ENCODE results near the gene LKAAEAR1. TPM values are rescaled to one million over a fixed set of nuclear protein-coding genes. Genes with fewer than 3 reads are reported as not detected.
A peak's percentile ranks its signal among the peaks of the same experiment; 100 is the strongest.

Gene LKAAEAR1
- total and polyA plus RNA-seq, 2 of the 13 experiments (the other 11 are each of a cell fraction or from before 2014, with no cell fraction given), result not detected

DNA sequence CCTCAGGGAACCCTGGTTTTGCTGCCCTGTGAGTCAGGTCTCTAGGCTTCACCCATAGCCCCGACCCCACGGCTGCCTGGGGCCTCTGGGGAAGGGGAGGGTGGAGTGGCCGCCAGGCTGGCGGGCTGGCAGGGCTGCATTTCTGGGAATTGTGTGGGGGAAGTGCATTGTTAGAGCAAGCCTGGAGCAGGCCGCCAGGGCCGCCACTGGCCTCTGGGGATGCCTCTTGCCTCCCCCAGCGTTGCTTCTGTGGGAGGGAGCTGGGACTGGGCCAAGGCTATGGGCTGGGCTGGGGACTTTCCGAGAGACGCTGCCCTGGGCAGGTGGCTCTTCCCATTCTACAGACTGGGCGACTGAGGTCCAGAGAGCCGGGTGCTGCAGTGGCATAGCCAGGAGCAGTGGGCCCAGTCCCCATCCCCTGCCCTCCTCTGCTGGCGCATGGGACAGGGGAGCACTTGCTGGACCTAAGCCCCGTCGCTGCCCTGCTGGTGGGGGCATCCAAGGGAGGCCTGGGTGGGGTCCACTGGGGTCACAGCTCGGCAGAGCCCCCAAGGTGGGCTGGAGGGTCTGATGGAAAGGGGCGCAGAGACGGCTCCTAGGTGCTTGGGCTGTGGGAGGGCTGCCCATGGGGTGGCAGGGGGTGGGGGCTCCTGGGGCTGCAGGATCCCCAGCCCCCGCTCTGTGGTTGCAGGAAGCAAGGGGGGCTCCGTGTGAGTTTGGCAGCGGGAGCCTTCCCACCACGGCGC is 28.1 kb downstream of the LKAAEAR1 start (continued):
- TF ChIP-seq, protein P1, sequence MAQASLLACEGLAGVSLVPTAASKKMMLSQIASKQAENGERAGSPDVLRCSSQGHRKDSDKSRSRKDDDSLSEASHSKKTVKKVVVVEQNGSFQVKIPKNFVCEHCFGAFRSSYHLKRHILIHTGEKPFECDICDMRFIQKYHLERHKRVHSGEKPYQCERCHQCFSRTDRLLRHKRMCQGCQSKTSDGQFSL (CRISPR knock-in tag; IDR thresholded peaks at IDR 0.05), result peak; percentile 90
- peak; percentile 19 for TF ChIP-seq ZFP1 (CRISPR knock-in tag; IDR thresholded peaks at IDR 0.05)
- TF ChIP-seq ZNF33A (CRISPR knock-in tag; IDR thresholded peaks at IDR 0.05; ENCODE audit: borderline replicate concordance), result no peak
- TF ChIP-seq HDAC2 (CRISPR knock-in tag; IDR thresholded peaks at IDR 0.05), result peak; percentile 91
- TF ChIP-seq SPEN (CRISPR knock-in tag; IDR thresholded peaks at IDR 0.05; ENCODE audit: low read depth), result no peak
- no peak for TF ChIP-seq SIN3A (IDR thresholded peaks at IDR 0.05; ENCODE audit: borderline replicate concordance, low read depth, low read length)
- no peak; the same call in 1 of the 2 replicates for TF ChIP-seq ELF4 (CRISPR knock-in tag; IDR thresholded peaks at IDR 0.05; ENCODE audit: borderline replicate concordance)
- TF ChIP-seq, protein P2, sequence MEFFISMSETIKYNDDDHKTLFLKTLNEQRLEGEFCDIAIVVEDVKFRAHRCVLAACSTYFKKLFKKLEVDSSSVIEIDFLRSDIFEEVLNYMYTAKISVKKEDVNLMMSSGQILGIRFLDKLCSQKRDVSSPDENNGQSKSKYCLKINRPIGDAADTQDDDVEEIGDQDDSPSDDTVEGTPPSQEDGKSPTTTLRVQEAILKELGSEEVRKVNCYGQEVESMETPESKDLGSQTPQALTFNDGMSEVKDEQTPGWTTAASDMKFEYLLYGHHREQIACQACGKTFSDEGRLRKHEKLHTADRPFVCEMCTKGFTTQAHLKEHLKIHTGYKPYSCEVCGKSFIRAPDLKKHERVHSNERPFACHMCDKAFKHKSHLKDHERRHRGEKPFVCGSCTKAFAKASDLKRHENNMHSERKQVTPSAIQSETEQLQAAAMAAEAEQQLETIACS (CRISPR knock-in tag; IDR thresholded peaks at IDR 0.05), result no peak; the same call in 1 of the 2 replicates
- TF ChIP-seq, protein P3, sequence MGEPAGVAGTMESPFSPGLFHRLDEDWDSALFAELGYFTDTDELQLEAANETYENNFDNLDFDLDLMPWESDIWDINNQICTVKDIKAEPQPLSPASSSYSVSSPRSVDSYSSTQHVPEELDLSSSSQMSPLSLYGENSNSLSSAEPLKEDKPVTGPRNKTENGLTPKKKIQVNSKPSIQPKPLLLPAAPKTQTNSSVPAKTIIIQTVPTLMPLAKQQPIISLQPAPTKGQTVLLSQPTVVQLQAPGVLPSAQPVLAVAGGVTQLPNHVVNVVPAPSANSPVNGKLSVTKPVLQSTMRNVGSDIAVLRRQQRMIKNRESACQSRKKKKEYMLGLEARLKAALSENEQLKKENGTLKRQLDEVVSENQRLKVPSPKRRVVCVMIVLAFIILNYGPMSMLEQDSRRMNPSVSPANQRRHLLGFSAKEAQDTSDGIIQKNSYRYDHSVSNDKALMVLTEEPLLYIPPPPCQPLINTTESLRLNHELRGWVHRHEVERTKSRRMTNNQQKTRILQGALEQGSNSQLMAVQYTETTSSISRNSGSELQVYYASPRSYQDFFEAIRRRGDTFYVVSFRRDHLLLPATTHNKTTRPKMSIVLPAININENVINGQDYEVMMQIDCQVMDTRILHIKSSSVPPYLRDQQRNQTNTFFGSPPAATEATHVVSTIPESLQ (CRISPR knock-in tag; conservative IDR thresholded peaks at IDR 0.05), result no peak
- TF ChIP-seq HOXA7 (CRISPR knock-in tag; IDR thresholded peaks at IDR 0.05), result no peak
- TF ChIP-seq, protein P4, sequence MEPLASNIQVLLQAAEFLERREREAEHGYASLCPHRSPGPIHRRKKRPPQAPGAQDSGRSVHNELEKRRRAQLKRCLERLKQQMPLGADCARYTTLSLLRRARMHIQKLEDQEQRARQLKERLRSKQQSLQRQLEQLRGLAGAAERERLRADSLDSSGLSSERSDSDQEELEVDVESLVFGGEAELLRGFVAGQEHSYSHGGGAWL (CRISPR knock-in tag; IDR thresholded peaks at IDR 0.05), result peak; percentile 84
- peak; percentile 46; the same call in 1 of the 2 replicates for TF ChIP-seq ZNF552 (CRISPR knock-in tag; IDR thresholded peaks at IDR 0.05; ENCODE audit: borderline replicate concordance)
- TF ChIP-seq ZNF232 (CRISPR knock-in tag; IDR thresholded peaks at IDR 0.05; ENCODE audit: borderline replicate concordance), result peak; percentile 81; the same call in 1 of the 2 replicates
- peak; percentile 87; the same call in 1 of the 2 replicates for TF ChIP-seq TSC22D2 (CRISPR knock-in tag; IDR thresholded peaks at IDR 0.05; ENCODE audit: borderline replicate concordance)
- no peak for TF ChIP-seq SP2 (CRISPR knock-in tag; IDR thresholded peaks at IDR 0.05)
- TF ChIP-seq, protein P5, sequence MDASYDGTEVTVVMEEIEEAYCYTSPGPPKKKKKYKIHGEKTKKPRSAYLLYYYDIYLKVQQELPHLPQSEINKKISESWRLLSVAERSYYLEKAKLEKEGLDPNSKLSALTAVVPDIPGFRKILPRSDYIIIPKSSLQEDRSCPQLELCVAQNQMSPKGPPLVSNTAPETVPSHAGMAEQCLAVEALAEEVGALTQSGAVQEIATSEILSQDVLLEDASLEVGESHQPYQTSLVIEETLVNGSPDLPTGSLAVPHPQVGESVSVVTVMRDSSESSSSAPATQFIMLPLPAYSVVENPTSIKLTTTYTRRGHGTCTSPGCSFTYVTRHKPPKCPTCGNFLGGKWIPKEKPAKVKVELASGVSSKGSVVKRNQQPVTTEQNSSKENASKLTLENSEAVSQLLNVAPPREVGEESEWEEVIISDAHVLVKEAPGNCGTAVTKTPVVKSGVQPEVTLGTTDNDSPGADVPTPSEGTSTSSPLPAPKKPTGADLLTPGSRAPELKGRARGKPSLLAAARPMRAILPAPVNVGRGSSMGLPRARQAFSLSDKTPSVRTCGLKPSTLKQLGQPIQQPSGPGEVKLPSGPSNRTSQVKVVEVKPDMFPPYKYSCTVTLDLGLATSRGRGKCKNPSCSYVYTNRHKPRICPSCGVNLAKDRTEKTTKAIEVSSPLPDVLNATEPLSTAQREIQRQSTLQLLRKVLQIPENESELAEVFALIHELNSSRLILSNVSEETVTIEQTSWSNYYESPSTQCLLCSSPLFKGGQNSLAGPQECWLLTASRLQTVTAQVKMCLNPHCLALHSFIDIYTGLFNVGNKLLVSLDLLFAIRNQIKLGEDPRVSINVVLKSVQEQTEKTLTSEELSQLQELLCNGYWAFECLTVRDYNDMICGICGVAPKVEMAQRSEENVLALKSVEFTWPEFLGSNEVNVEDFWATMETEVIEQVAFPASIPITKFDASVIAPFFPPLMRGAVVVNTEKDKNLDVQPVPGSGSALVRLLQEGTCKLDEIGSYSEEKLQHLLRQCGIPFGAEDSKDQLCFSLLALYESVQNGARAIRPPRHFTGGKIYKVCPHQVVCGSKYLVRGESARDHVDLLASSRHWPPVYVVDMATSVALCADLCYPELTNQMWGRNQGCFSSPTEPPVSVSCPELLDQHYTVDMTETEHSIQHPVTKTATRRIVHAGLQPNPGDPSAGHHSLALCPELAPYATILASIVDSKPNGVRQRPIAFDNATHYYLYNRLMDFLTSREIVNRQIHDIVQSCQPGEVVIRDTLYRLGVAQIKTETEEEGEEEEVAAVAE (CRISPR knock-in tag; IDR thresholded peaks at IDR 0.05; ENCODE audit: borderline replicate concordance), result peak; percentile 76
- no peak; the same call in 1 of the 2 replicates for TF ChIP-seq ZNF678 (CRISPR knock-in tag; IDR thresholded peaks at IDR 0.05)
- TF ChIP-seq SOX6 (IDR thresholded peaks at IDR 0.05), result no peak
- peak; percentile 26 for TF ChIP-seq SOX6 (CRISPR knock-in tag; IDR thresholded peaks at IDR 0.05)
- TF ChIP-seq SMAD1 (CRISPR knock-in tag; IDR thresholded peaks at IDR 0.05; ENCODE audit: borderline replicate concordance, low read depth), result no peak; the same call in none of the 2 replicates
- TF ChIP-seq NPAS2 (CRISPR knock-in tag; IDR thresholded peaks at IDR 0.05; ENCODE audit: borderline replicate concordance), result no peak

All from HepG2 (cell line).